HG03064 (cell line): Measurements from ENCODE around the gene PSG4.
"Not testable (repeated sequence)": the region's sequence is repeated elsewhere in the genome, so short reads cannot be mapped to it uniquely, and the experiment has no call there.

Source experiments
- ATAC-seq: cut with Tn5 transposase; IDR thresholded peaks from one replicate; pipeline ENCODE4 v1.9.1; 2021; ENCODE audit warnings: low read depth; ENCODE audit not compliant: unreplicated experiment

Gene PSG4

DNA sequence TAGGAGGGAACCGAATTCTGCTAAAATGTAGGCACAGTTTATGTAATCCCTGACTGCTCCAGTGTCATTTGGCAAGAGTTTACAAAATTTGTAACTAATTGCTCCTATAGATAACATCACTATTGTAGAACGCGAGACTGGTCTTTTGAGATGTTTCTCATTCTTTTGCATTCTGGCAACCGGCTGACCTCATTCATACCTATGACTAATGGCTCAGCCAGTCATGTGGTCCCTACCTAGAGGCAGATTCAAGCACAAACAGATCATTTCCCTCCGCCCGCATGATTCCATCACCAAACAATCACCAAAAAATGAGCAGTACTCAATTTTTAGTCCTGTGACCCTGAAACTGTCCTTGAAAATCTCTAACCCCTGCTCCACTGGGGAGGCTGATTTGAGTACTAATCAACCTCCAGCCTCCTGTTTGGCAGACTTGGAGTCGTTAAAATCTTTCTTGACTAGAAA, 4.1 kb downstream of the PSG4 start:
- ATAC-seq: not testable (repeated sequence)

DNA sequence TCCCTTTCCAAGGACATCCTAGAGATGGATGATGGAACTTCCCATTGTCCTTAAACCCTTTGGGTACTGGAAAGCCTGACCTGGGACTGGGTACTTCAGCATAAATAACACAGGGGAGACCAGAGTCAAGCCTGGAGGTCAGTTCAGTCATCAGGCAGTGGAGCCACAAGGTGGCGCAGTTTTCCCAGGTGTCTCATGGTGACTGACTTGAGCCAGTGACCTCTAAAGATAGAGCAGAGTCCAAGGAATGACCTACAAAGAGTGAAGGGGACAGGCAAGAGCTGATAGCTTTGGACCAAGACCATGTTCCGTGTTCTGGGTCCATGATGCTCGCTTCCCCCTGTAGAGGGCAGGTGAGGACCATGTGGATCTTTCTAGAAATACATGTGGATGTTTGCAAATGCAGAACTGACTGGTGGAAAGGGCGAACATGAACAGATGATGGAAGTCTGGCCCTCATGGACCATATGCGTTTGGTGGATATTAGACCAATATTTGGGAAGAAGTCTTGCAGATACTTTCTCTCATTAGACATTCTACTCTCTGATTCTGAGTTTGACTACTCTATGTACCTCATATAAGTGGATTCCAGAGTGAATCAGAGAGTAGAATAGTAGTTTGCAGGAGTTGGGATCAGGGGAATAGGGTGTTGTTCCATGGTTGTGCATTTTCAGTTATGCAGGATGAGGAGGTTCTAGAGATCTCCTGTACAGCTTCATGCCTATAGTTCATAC, 6.6 kb downstream of the PSG4 start:
- not testable (repeated sequence) for ATAC-seq

DNA sequence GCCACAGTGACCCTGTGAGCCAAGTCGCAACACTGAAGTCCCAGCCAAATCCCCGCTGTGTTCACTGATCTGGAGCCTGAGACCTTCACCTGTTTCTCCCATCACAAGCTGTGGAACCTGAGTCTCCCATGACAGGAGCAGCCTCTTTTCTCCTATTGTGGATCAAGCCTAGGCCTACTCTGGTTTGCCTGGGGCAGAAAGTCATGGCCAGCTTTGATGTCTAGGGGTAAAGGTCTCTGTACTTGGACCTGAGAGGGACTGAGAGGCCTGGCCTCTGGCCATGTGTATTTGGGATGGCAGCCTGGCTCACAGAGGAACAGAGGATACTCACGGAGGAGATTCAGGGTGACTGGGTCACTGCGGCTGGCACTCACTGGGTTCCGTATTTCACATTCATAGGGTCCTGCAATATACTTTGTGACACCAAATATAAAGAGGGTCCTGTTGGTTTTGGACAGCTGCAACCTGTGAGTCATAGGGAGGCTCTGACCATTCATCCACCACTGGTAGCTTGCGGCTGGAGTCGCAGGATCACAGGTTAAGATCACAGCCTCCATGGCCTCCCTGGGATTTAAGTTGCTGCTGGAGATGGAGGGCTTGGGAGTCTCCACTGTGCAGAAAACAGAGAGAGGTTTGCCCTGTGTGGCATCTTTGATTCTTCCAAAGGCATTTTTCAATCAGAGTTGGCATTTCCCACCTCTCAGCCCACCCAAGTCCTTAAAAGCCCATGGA, 7.6 kb downstream of the PSG4 start:
- not testable (repeated sequence) for ATAC-seq

DNA sequence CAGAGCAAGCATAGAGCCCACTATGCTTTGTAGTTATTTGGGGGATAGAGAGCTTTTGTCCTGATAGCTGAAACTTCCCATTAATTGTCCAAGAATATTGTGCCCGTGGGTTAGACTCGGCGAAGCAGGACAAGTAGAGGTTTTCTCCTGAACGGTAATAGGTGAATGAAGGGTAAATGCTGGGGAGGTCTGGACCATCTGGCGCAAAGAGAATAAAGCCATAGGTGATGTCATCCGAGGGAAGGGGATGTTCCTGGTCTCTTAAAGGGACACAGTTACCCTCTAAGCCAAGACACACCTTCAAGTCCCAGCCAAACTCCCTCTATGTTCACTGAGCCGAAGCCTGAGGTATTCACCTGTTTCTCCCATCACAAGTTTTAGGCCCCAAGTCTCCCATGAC, 11.0 kb downstream of the PSG4 start:
- ATAC-seq: not testable (repeated sequence)

DNA sequence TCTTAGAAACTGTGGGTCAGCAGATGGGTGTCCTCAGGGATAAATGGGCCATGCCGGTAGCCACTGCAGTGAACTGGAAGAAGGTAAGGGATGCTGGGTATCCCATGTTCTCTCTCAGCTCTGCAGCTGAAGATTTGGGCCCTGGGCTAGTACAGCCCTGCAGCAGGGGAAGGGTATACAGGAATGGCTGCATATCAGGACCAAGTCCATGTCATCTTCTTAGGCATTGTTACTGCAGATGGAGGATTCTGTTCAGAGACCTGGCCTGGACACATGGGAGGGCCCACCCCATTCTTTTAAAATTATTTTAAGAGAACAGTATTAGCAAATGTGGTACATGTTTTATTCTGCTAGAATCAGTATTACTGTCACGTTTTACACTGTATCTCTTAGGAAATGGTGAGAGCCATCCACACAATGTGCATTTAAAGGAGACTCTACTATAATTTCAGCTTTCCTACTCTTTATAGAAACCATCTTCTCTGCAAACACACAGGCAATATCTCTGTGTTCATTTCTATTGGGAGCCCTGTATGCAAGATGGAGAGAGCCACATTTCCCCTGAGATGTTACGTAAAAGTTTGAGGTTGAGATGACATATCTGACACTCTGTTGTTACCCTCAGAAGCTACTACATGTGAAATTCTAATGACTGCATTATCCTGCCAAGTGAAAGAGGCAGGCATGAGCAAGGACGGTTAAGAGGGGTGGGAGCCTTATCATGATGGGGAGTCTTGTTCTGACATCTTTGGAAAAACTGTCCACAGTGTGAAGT, 12.9 kb downstream of the PSG4 start:
- not testable (repeated sequence) for ATAC-seq

DNA sequence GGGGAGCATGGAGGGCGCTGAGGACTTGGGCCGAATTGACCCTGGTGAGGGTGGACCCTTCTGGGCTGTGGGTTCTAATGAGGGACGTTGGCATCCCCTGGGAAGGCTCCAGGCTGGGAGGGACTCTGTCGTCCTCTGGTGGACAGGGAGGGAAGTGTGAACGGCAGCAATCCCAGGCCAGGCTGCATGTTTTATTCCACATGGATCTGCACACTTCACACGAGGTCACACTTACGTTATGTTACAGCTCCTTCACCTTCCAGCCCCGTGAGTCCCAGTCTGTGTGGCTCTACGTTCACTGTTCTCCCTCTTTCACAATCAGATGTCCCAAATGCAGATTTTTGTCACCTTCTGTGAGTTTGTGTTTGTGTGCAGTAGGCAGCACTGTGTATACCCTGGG, 17.3 kb downstream of the PSG4 start:
- not testable (repeated sequence) for ATAC-seq

DNA sequence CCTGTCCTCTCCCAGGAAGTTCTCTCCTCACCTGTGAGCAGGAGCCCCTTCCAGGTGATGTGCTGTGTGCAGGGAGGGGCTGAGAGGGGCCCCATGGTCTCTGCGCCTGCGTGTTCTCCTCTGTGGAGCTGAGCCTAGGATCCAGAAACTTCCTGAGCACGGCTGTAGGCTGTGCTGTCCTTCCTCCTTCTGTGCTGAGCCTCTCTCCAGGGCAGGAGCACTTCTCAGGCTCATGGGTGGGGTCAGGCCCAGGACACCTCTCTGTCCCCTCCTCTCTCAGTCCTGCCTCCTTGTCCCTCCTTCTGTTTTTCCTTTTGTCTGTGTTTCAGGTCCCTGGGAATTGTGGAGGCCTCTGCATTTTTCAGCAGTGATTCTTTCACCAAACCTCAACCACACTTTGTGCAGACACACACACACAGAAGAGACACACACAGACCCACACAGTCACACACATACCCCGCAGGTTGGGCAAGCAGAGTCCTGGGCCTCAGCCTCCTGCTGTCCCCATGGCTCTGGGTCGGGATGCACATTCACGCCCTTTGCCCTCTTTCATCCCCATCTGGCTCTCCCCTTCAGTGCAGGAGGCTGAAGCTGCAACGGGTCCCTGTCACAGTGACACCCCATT, 19.0 kb downstream of the PSG4 start, which contains the start of gene PSG5:
Gene PSG5, minus strand, starts transcription at position 226 of the 625 bp plus-strand sequence. Its CDS starts 131 bp downstream, at position 95.
- ATAC-seq: not testable (repeated sequence)

DNA sequence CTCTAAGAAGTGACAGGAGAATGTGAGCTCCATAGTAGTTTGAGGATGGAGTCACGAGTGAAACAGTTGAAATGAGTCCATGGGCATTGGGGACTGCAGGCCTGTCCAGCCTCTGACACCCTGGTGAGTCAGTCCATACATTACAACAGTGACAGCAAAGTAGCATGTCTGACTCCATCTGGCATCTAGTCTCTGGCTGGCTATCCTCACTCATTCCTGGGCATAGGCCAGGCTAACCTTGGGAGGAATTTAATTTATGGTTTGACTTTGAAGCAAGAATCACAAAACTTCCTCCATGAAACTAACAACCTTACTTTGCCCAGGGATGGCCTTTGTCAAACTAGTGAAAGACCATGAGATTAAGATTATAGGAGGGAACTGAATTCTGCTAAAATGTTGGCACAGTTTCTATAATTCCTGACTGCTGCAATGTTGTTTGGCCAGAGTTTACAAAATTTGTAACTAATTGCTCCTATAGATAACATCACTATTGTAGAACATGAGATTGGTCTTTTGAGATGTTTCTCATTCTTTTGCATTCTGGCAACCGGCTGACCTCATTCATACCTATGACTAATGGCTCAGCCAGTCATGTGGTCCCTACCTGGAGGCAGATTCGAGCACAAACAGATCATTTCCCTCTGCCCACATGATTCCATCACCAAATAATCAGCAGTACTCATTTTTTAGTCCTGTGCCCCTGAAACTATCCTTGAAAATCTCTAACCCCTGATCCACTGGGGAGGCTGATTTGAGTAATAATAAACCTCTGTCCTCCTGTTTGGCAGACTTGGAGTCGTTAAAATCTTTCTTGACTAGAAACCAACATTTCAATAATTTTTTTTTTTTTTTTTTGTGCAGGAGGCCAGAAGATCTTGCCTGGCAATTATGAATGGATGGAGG, 23.3 kb downstream of the PSG4 start:
- not testable (repeated sequence) for ATAC-seq

DNA sequence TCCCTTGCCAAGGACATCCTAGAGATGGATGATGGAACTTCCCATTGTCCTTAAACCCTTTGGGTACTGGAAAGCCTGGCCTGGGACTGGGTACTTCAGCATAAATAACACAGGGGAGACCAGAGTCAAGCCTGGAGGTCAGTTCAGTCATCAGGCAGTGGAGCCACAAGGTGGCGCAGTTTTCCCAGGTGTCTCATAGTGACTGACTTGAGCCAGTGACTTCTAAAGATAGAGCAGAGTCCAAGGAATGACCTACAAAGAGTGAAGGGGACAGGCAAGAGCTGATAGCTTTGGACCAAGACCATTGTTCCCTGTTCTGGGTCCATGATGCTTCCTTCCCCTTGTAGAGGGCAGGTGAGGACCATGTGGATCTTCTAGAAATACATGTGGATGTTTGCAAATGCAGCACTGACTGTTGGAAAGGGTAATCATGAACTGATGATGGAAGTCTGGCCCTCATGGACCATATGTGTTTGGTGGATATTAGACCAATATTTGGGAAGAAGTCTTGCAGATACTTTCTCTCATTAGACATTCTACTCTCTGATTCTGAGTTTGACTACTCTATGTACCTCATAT, 25.8 kb downstream of the PSG4 start:
- ATAC-seq: not testable (repeated sequence)

DNA sequence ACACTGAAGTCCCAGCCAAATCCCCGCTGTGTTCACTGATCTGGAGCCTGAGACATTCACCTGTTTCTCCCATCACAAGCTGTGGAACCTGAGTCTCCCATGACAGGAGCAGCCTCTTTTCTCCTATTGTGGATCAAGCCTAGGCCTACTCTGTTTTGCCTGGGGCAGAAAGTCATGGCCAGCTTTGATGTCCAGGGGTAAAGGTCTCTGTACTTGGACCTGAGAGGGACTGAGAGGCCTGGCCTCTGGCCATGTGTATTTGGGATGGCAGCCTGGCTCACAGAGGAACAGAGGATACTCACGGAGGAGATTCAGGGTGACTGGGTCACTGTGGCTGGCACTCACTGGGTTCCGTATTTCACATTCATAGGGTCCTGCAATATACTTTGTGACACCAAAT, 26.9 kb downstream of the PSG4 start:
- ATAC-seq: not testable (repeated sequence)

DNA sequence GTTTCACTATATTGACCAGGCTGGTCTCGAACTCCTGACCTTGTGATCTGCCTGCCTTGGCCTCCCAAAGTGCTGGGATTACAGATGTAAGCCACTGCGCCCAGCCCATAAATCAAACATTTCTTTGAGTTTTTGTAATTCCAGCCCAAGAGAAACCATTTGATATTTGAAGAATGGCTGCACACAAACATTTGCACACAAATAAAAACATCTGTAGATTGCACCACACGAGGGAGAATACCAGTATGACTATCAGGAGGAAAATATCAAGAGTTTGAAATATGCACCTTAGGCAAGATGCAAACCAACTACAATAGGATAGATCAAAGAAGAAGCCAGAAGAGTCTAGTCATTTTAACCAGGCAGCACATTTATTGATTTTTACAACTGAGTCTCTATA, 39.5 kb downstream of the PSG4 start:
- ATAC-seq: not testable (repeated sequence)

DNA sequence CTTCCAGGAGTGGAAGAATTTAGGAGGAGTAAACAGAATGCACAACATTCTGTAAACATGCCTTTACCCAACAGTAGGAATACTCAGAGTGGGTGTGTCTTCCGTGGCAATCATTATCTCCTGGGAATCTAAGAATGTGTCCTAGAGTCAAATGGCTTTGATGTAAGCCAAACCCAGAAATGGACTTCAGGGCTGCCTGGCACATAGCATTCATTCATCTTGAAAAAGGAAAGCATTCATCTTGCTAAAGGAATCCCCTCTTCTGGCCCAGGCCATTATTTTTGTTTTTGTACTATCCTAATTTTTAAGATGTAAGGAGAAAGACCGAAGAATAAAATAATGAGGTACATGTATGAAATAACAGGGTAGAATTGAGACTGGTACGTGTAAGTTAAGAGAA, 42.3 kb downstream of the PSG4 start:
- ATAC-seq: not testable (repeated sequence)

DNA sequence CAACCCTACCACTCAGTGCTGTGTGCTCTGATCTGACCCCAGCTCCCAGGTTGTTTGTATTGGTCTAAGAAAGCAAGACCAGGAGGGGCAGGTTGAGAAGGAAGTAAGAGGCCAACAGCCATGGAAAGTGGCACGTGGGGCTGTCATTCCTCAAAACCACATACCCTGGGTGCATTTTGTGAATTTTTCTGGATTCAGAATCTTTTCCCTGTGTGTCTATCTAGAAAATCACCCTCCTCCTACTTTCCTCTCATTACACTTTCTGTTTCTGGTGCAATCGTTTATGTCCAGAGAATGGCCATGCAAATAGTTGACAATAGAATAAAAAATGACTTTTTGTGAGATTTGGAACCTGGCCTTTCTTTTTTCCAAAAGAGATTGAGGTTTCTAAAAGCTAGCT, 43.2 kb downstream of the PSG4 start:
- ATAC-seq: not testable (repeated sequence)

DNA sequence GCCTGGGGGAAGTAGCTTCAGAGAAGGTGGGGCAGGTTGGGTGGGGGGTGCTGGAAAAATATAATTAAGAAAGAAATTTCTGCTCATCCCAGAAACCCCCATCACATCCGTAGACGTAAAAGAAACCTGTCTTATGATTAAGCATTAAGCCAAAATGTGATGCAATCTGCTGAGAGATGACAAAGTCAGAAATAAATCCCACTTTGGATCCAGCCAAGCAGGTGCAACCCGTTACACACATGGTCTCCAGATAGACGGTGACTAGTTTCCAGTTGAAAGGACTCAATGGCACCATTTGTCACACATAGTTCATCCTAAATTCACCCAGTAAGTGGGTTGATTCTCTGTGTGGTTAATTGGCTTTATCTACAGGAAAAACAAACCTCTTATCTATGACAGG, 53.2 kb downstream of the PSG4 start:
- ATAC-seq: no peak

DNA sequence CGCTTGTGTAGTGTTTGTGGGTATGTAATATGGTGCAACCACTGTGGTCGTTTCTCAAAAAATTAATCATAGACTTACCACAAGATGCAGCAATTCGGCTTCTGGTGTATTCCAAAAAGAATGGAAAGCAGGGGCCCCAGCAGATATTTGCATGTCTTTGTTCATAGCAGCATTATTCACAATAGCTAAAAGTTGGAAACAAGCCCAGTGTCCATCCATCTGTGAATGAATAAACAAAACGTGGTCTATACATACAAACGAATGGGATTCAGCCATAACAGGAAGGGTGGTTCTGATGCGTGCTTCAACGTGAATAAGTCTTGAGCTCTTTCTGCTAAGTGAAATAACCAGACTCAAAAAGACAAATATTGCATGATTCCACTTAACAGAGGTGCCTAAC, 55.6 kb downstream of the PSG4 start:
- not testable (repeated sequence) for ATAC-seq

DNA sequence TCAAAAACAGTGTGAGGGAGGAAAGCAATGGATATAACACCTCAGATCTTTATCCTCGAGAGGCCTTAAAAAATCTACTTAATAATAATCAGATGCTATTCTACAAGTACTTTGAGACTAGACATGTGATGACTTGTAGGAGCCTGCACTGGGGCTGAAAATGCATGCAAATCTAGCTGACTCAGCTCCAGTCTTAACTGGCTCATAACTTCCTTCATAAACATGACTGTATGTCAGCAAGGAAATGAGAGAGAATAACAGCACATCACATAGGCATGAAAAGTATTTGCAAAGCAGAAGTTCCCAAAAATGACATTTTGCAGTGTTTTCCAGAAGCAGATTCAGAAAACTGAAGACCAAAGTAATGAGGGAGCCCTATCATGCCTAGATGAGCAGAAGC, 57.2 kb downstream of the PSG4 start:
- ATAC-seq: no peak
